B cell (primary cell): ENCODE measurements around the gene SPAM1. TPM values are rescaled to one million over a fixed set of nuclear protein-coding genes. Genes with fewer than 3 reads are reported as not detected.

ENCODE experiments used
- ATAC-seq: fragments of 200-7000 bp; cut with Tn5 transposase; one replicate; pipeline ENCODE4 v1.10.0; 2021; ENCODE audit warnings: low read depth, mild to moderate bottlenecking, moderate number of reproducible peaks, moderate library complexity
- CTCF ChIA-PET: fragments of 350-600 bp; sonication (Branson Sonifier 250); formaldehyde crosslinking; loops from one replicate; lab custom pipeline; 2021; ENCODE audit warnings: antibody characterized with exemption, inconsistent platforms; lab: Charles Lee
- POLR2A ChIA-PET: fragments of 350-600 bp; sonication (Branson Sonifier 250); formaldehyde crosslinking; loops from one replicate; lab custom pipeline; 2021; ENCODE audit warnings: antibody characterized with exemption; lab: Charles Lee
- DNase-seq: peaks from one replicate; pipeline ENCODE4 v3.0.0; 2013
- H2AFZ ChIP-seq: 2 replicates; pipeline ENCODE4 v1.6.1; 2012; ENCODE audit warnings: mild to moderate bottlenecking, low read depth, low read length; ENCODE audit not compliant: insufficient read depth, poor library complexity, severe bottlenecking
- H3K27ac ChIP-seq, 2 donors: 1 replicate in 1 of 2; 2 replicates in 1 of 2; pipeline ENCODE4 v1.5.1; 2012 to 2013; ENCODE audit warnings: low read length in 2 of 2, mild to moderate bottlenecking in 2 of 2, moderate library complexity in 1 of 2
- H3K27me3 ChIP-seq, 4 experiments: fragments of 200-600 bp in 1 of 4; sonication (generic) in 1 of 4; replicated peaks in 1 of 4; 1 replicate in 2 of 4; 2 replicates in 2 of 4; pipeline versions ENCODE4 v1.6.1 to v1.7.0; 2013 to 2016; ENCODE audit warnings: low read length in 3 of 4, mild to moderate bottlenecking in 2 of 4, mixed read lengths in 1 of 4, moderate library complexity in 1 of 4; ENCODE audit not compliant: insufficient read depth in 4 of 4, control insufficient read depth in 3 of 4; ENCODE audit errors: control extremely low read depth in 1 of 4
- H3K36me3 ChIP-seq, 2 experiments: replicated peaks in 1 of 2; 1 replicate in 1 of 2; 2 replicates in 1 of 2; pipeline versions ENCODE4 v1.6.1 to v1.7.1; 2013; ENCODE audit warnings: low read length in 1 of 2; ENCODE audit not compliant: insufficient read depth in 2 of 2, control insufficient read depth in 1 of 2; ENCODE audit errors: control extremely low read depth in 1 of 2, extremely low read depth in 1 of 2
- H3K4me1 ChIP-seq, 2 donors: fragments of 200-600 bp in 1 of 2; sonication (generic) in 1 of 2; 1 replicate in 1 of 2; 2 replicates in 1 of 2; pipeline versions ENCODE4 v1.5.1 to v1.6.1; 2013 to 2017; ENCODE audit warnings: low read length in 2 of 2; ENCODE audit not compliant: control insufficient read depth in 2 of 2, insufficient read depth in 2 of 2
- H3K4me2 ChIP-seq: replicated peaks from 2 replicates; pipeline ENCODE3; 2012; ENCODE audit warnings: mild to moderate bottlenecking, low read depth, low read length; ENCODE audit not compliant: poor library complexity, severe bottlenecking
- H3K4me3 ChIP-seq, 5 experiments: fragments of 200-600 bp in 1 of 5; sonication (generic) in 1 of 5; 1 replicate in 3 of 5; 2 replicates in 2 of 5; pipeline versions ENCODE4 v1.5.1 to v1.7.0; 2011 to 2016; ENCODE audit warnings: low read length in 4 of 5, mild to moderate bottlenecking in 4 of 5, low read depth in 2 of 5, control low read depth in 1 of 5, moderate library complexity in 1 of 5; ENCODE audit not compliant: insufficient read depth in 1 of 5; ENCODE audit errors: control extremely low read depth in 1 of 5, extremely low read depth in 1 of 5
- H3K79me2 ChIP-seq: fragments of 200-600 bp; sonication (generic); one replicate; pipeline ENCODE4 v1.6.0; 2016; ENCODE audit warnings: low read length; ENCODE audit not compliant: control insufficient read depth, insufficient read depth
- H3K9ac ChIP-seq: fragments of 200-600 bp; sonication (generic); 2 replicates; pipeline ENCODE4 v1.6.1; 2017; ENCODE audit warnings: mild to moderate bottlenecking, low read length, moderate library complexity
- H3K9me3 ChIP-seq, 3 donors: one replicate each; pipeline versions ENCODE4 v1.6.1 to v1.7.1; 2013; ENCODE audit warnings: low read length in 2 of 3; ENCODE audit not compliant: control insufficient read depth in 2 of 3, insufficient read depth in 1 of 3; ENCODE audit errors: control extremely low read depth in 1 of 3
- H4K20me1 ChIP-seq: 2 replicates; pipeline ENCODE4 v1.6.0; 2012; ENCODE audit warnings: mild to moderate bottlenecking, low read length; ENCODE audit not compliant: insufficient read depth, control insufficient read depth, poor library complexity, severe bottlenecking
- H3K27ac Mint-ChIP-seq: one replicate; pipeline ENCODE4 v1.8.0; 2021; ENCODE audit warnings: mixed read lengths
- H3K27me3 Mint-ChIP-seq: one replicate; pipeline ENCODE4 v1.8.0; 2021; ENCODE audit warnings: mixed read lengths
- H3K4me1 Mint-ChIP-seq: one replicate; pipeline ENCODE4 v1.8.0; 2021; ENCODE audit warnings: mixed read lengths
- H3K4me3 Mint-ChIP-seq: one replicate; pipeline ENCODE4 v1.8.0; 2021; ENCODE audit warnings: mixed read lengths
- H3K9me3 Mint-ChIP-seq: one replicate; pipeline ENCODE4 v1.8.0; 2022; ENCODE audit warnings: mixed read lengths; ENCODE audit not compliant: insufficient read depth
- CTCF ChIP-seq: fragments of 200-600 bp; IDR thresholded peaks from one replicate; pipeline ENCODE4 v1.8.0; 2022; ENCODE audit warnings: antibody characterized with exemption, mild to moderate bottlenecking
- EZH2 ChIP-seq: IDR thresholded peaks from 2 replicates; pipeline ENCODE4 v1.6.1; 2012; ENCODE audit warnings: borderline replicate concordance, low read depth, mild to moderate bottlenecking, moderate library complexity, low read length; ENCODE audit not compliant: insufficient read depth, poor library complexity, severe bottlenecking
- WGBS: methylation state at CpG from one replicate; pipeline ENCODE4 v1.1.5; 2013; ENCODE audit warnings: missing lambda C conversion rate; ENCODE audit not compliant: insufficient coverage; 5-methylcytosine and 5-hydroxymethylcytosine counted together
- intact Hi-C: fragments of 100-400 bp; cut with micrococcal nuclease; formaldehyde crosslinking; loops from one replicate; pipeline ENCODE4 v1.10.0; 2022
- polyA plus RNA-seq: library from polyadenylated mRNA; depleted of rRNA; stranded (reverse); fragments of >200 nt; gene quantifications from 2 replicates; pipeline ENCODE4 v1.2.3, GENCODE V29; 2012
- total RNA-seq, 2 donors: library from RNA; stranded (reverse); fragments of 120-200 nt in 1 of 2; gene quantifications; 1 replicate in 1 of 2; 2 replicates in 1 of 2; pipeline versions ENCODE4 v1.2.3 to v1.2.4, GENCODE V29; 2013 to 2022

SPAM1 gene
- total and polyA plus RNA-seq, 2 donors (not counting 1 experiment from before 2014, with no cell fraction given) = 0.04 TPM; not detected in 1

DNA sequence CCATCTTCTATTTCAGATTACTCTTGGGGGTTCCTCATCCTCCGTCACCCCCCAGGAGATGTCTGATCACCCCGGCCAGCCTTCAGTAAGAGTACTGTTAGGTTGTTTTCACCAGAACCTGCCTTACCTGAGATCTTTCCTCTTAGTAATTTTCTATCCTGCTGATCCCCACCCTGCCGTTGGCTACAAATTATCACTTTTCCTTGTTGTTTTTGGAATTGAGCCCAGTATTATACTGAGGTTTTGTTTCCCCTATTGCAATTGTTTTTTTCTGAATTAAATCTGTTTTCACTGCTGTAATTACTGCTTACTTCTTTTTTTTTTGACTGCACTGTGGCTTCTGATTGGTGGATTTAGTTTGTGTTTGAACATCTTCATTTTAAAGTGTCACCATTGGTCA is 14.7 kb downstream of the SPAM1 start:
- intact Hi-C loops = no loop called here
- ChIA-PET CTCF (interaction anchor here (0.9 kb wide), 1 partner anchor 315 kb away, joined by 3 read pairs; no protein-coding TSS in a partner anchor), POLR2A (no interaction called here)
- H3K36me3 ChIP-seq = no peaks in the 10 kb centered on the region
- Mint-ChIP-seq H3K27me3 (no peaks in the 10 kb centered on the region), H3K4me1 (no peaks in the 10 kb centered on the region), H3K9me3 (no peaks in the 10 kb centered on the region), H3K4me3 (no peak overlapping the region), H3K27ac (no peak overlapping the region)
- H3K9me3 ChIP-seq = no peaks in the 10 kb centered on the region
- no CpG with 5 or more reads among the region's 3 CpGs for WGBS
- H3K27ac ChIP-seq = no peak overlapping the region
- DNase-seq (no peak), ATAC-seq (no peak)
- TF ChIP-seq CTCF (no peak), EZH2 (no peak)
- no peaks in the 10 kb centered on the region for H3K79me2 ChIP-seq
- H4K20me1 ChIP-seq = no peaks in the 10 kb centered on the region
- no peak overlapping the region for H3K4me2 ChIP-seq
- no peaks in the 10 kb centered on the region for H3K4me1 ChIP-seq
- H3K4me3 ChIP-seq = no peak overlapping the region
- H3K9ac ChIP-seq = no peak overlapping the region
- H3K27me3 ChIP-seq = no peaks in the 10 kb centered on the region
- no peak overlapping the region for H2AFZ ChIP-seq

- CTCF ChIA-PET = no interaction called here
- intact Hi-C loops = no loop called here
- Mint-ChIP-seq H3K4me3 (no peak overlapping the region), H3K27ac (no peak overlapping the region), H3K4me1 (no peaks in the 10 kb centered on the region), H3K9me3 (no peaks in the 10 kb centered on the region), H3K27me3 (no peaks in the 10 kb centered on the region)
- H3K4me1 ChIP-seq = no peaks in the 10 kb centered on the region
- DNase-seq (no peak), ATAC-seq (no peak)
- no peak overlapping the region for H2AFZ ChIP-seq
- 80% methylated on average over 1 of the region's 3 CpGs for WGBS
- H3K9me3 ChIP-seq = peaks cover 0 to 2% (median 0%) of the 10 kb centered on the region in 3 donors
- no peak overlapping the region for H3K9ac ChIP-seq
- POLR2A ChIA-PET = no interaction called here
- no peak overlapping the region for H3K4me3 ChIP-seq
- no peaks in the 10 kb centered on the region for H3K36me3 ChIP-seq
- no peaks in the 10 kb centered on the region for H3K27me3 ChIP-seq
- no peaks in the 10 kb centered on the region for H4K20me1 ChIP-seq
- TF ChIP-seq EZH2 = no peak
- TF ChIP-seq CTCF = no peak
- H3K4me2 ChIP-seq = no peak overlapping the region
- no peak overlapping the region for H3K27ac ChIP-seq
- no peaks in the 10 kb centered on the region for H3K79me2 ChIP-seq
These were observed 16.5 kb downstream of the SPAM1 start for GRCh38 chr7:123941391-123942180.
